C4-2B (cell line): ENCODE measurements around the gene RPL29.

Experiments used
- ZFX ChIP-seq: fragments of 450-650 bp; IDR thresholded peaks from 2 replicates; pipeline ENCODE4 v1.6.1; 2017
- TF ChIP-seq, protein P1 (sequence below): fragments of 450-650 bp; conservative IDR thresholded peaks from 2 replicates; pipeline ENCODE4 v1.5.1; 2017; ENCODE audit warnings: mild to moderate bottlenecking

- TF ChIP-seq, protein P1, sequence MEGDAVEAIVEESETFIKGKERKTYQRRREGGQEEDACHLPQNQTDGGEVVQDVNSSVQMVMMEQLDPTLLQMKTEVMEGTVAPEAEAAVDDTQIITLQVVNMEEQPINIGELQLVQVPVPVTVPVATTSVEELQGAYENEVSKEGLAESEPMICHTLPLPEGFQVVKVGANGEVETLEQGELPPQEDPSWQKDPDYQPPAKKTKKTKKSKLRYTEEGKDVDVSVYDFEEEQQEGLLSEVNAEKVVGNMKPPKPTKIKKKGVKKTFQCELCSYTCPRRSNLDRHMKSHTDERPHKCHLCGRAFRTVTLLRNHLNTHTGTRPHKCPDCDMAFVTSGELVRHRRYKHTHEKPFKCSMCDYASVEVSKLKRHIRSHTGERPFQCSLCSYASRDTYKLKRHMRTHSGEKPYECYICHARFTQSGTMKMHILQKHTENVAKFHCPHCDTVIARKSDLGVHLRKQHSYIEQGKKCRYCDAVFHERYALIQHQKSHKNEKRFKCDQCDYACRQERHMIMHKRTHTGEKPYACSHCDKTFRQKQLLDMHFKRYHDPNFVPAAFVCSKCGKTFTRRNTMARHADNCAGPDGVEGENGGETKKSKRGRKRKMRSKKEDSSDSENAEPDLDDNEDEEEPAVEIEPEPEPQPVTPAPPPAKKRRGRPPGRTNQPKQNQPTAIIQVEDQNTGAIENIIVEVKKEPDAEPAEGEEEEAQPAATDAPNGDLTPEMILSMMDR: no peak
- no peak for TF ChIP-seq ZFX
These were observed 26.8 kb upstream of the RPL29 start for GRCh38 chr3:52022323-52023100.
